ENCODE data around the gene THSD4.

THSD4 gene

DNA sequence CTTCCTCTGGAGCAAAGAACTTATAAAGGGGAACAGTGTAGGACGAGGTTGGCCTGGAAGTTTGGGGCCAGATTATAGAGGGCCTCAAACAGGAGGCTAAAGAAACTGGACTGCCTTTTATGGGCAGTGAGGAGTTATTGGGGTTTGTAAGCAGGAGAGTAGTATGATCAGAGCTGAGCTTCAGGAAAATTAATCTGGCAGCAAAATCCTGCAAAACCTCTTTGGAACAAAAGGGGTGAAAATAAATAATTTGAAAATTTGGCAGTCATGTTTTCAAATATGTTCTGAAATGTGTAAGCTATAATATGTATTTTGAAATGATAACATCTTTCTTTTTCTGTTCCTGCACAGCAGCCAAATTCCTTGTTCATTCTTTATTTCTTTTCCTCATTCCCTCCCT lies 164.9 kb downstream of the THSD4 start:
- no peak for TF ChIP-seq YY1 (IDR thresholded peaks at IDR 0.05; ENCODE audit: insufficient read depth, insufficient read length)
- no peak for TF ChIP-seq ZNF274 (IDR thresholded peaks at IDR 0.05; ENCODE audit: low read depth, low read length)
- no peak for TF ChIP-seq SUZ12 (IDR thresholded peaks at IDR 0.05; ENCODE audit: extremely low read depth, insufficient read depth, insufficient read length)
- Histone ChIP-seq H3K4me1 (ENCODE audit: insufficient read depth, insufficient read length) (no peaks in the 10 kb centered on the region), H3K9ac (ENCODE audit: insufficient read length, low read depth) (no peak overlapping the region), H3K27me3 (ENCODE audit: insufficient read depth, insufficient read length) (no peaks in the 10 kb centered on the region), H3K4me3 (ENCODE audit: insufficient read length, low read depth) (no peak overlapping the region), H3K9me3 (ENCODE audit: insufficient read depth, low read length) (no peaks in the 10 kb centered on the region), H3K36me3 (ENCODE audit: insufficient read depth, insufficient read length, low read length) (no peaks in the 10 kb centered on the region)
- no peak for DNase-seq (ENCODE audit: low read depth, low spot score)

GRCh38 chr15:71281256-71281655 lies 166.0 kb downstream of the THSD4 start:
- H3K4me3 ChIP-seq (ENCODE audit: insufficient read length, low read depth) = no peak overlapping the region
- H3K27me3 ChIP-seq (ENCODE audit: insufficient read depth, insufficient read length) = no peaks in the 10 kb centered on the region
- no peaks in the 10 kb centered on the region for H3K4me1 ChIP-seq (ENCODE audit: insufficient read depth, insufficient read length)
- TF ChIP-seq SUZ12 (IDR thresholded peaks at IDR 0.05; ENCODE audit: extremely low read depth, insufficient read depth, insufficient read length) = no peak
- TF ChIP-seq YY1 (IDR thresholded peaks at IDR 0.05; ENCODE audit: insufficient read depth, insufficient read length) = no peak
- H3K9ac ChIP-seq (ENCODE audit: insufficient read length, low read depth) = no peak overlapping the region
- no peaks in the 10 kb centered on the region for H3K36me3 ChIP-seq (ENCODE audit: insufficient read depth, insufficient read length, low read length)
- no peaks in the 10 kb centered on the region for H3K9me3 ChIP-seq (ENCODE audit: insufficient read depth, low read length)
- DNase-seq (ENCODE audit: low read depth, low spot score) = no peak

DNA sequence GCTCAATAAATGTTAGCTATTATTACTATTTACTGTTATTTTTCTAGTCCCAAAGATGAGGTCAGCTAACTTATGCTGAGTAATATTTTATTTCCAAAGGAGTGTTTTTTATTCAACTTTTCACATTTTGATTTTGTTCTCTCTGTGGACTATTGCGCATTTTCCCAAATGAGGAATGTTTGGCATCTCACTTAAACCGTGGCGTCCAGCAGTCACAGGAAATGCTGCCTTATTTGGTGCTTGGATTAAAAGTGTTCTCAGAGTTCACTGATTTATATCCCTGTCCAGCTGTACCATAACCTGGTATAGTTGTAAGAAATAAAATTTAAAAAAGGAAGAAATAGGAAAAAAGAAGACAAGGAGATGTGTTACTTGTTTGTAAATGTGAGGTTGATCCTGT lies 166.8 kb downstream of the THSD4 start:
- H3K9me3 ChIP-seq (ENCODE audit: insufficient read depth, low read length) = no peaks in the 10 kb centered on the region
- H3K9ac ChIP-seq (ENCODE audit: insufficient read length, low read depth) = no peak overlapping the region
- no peaks in the 10 kb centered on the region for H3K4me1 ChIP-seq (ENCODE audit: insufficient read depth, insufficient read length)
- no peak overlapping the region for H3K4me3 ChIP-seq (ENCODE audit: insufficient read length, low read depth)
- H3K36me3 ChIP-seq (ENCODE audit: insufficient read depth, insufficient read length, low read length) = no peaks in the 10 kb centered on the region
- no peak for TF ChIP-seq YY1 (IDR thresholded peaks at IDR 0.05; ENCODE audit: insufficient read depth, insufficient read length)
- no peak for TF ChIP-seq SUZ12 (IDR thresholded peaks at IDR 0.05; ENCODE audit: extremely low read depth, insufficient read depth, insufficient read length)
- TF ChIP-seq ZNF274 (IDR thresholded peaks at IDR 0.05; ENCODE audit: low read depth, low read length) = no peak
- H3K27me3 ChIP-seq (ENCODE audit: insufficient read depth, insufficient read length) = no peaks in the 10 kb centered on the region
- DNase-seq (ENCODE audit: low read depth, low spot score) = no peak

DNA sequence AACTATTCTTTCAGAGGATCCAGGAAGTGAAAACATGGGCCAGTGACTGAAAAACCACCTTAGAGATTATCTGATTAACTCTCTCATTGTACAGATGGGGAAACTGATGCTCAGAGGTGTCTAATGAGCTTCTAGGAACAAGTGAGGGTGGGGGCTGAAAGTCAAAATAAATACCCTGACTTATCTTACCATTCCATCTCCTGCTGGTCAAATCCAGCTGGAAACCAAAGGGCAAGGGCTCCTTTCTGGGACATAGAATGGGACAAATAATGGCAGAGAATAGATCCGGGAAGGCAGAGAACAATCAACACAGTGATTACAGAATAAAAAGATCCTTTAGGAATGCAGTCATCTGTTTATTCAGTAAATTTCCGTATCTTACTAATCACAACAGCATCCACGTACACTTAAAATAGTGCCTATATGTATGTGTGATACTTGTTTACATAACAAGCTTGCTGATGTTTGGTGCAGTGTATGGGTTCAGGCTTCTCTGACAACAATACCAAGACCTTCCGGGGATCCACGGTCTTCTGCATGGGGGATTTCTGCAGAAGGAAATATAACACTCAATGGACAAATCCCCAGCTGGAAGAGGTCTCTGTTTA lies 173.2 kb downstream of the THSD4 start:
- no peak for DNase-seq (ENCODE audit: low read depth, low spot score)
- Histone ChIP-seq H3K27me3 (ENCODE audit: insufficient read depth, insufficient read length) (no peaks in the 10 kb centered on the region), H3K9me3 (ENCODE audit: insufficient read depth, low read length) (no peaks in the 10 kb centered on the region), H3K9ac (ENCODE audit: insufficient read length, low read depth) (no peak overlapping the region), H3K4me3 (ENCODE audit: insufficient read length, low read depth) (no peak overlapping the region), H3K4me1 (ENCODE audit: insufficient read depth, insufficient read length) (no peaks in the 10 kb centered on the region), H3K36me3 (ENCODE audit: insufficient read depth, insufficient read length, low read length) (no peaks in the 10 kb centered on the region)
- no peak for TF ChIP-seq ZNF274 (IDR thresholded peaks at IDR 0.05; ENCODE audit: low read depth, low read length)
- TF ChIP-seq SUZ12 (IDR thresholded peaks at IDR 0.05; ENCODE audit: extremely low read depth, insufficient read depth, insufficient read length) = no peak
- no peak for TF ChIP-seq YY1 (IDR thresholded peaks at IDR 0.05; ENCODE audit: insufficient read depth, insufficient read length)

DNA sequence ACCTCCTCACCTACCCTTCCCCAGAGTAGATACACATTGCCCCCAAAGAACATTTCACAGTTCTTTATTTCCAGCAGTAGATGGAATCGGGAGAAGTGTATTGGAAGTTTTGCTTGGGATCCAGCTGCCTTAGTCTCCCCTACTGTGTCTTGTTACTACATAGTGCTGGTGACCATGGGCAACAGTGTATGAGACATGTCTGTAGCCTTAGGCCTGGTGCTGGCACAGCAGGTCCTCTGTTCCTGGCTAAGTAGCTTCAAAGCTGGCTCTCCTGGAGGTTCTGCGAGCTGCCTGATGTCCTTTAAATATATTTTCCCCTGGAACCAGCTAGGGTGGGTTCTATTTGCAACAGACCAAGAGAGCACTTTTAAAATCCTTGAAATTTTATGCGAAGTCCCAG lies 174.7 kb downstream of the THSD4 start:
- Histone ChIP-seq H3K9ac (ENCODE audit: insufficient read length, low read depth) (no peak overlapping the region), H3K9me3 (ENCODE audit: insufficient read depth, low read length) (no peaks in the 10 kb centered on the region), H3K36me3 (ENCODE audit: insufficient read depth, insufficient read length, low read length) (no peaks in the 10 kb centered on the region), H3K27me3 (ENCODE audit: insufficient read depth, insufficient read length) (no peaks in the 10 kb centered on the region), H3K4me3 (ENCODE audit: insufficient read length, low read depth) (no peak overlapping the region), H3K4me1 (ENCODE audit: insufficient read depth, insufficient read length) (no peaks in the 10 kb centered on the region)
- TF ChIP-seq YY1 (IDR thresholded peaks at IDR 0.05; ENCODE audit: insufficient read depth, insufficient read length) = no peak
- TF ChIP-seq ZNF274 (IDR thresholded peaks at IDR 0.05; ENCODE audit: low read depth, low read length) = no peak
- TF ChIP-seq SUZ12 (IDR thresholded peaks at IDR 0.05; ENCODE audit: extremely low read depth, insufficient read depth, insufficient read length) = no peak
- no peak for DNase-seq (ENCODE audit: low read depth, low spot score)

DNA sequence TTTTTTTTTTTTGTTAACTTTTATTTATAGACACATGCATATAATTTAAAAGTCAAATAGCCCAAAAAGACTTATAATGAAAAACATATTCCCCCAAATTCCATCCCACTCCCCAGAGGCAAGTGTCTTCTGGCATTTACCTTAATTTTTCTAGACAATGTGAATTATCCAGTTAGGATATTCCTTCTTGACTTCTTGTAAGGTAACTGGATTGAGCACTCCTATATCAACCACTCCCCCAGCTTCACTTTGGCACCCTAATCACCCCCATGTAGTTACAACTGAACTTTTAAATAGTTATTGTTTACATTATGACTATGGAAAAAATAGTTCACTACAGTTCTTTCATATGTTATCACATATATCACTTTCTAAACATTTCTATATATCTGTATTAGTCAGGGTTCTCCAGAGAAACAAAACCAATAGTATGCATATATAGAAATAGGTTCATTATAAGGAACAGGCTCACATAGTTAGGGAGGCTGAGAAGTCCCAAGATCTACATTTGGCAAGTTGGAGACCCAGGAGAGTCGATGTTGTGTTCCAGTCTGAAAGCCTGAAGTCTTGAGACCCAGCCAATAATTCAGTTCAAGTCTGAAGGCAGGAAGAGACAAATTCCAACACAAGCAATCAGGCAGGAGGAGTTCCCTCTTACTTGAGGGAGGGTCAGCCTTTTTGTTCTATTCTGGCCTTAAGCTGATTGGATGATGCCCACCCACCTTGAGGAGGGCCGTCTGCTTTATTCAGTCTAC lies 175.8 kb downstream of the THSD4 start:
- no peak for TF ChIP-seq YY1 (IDR thresholded peaks at IDR 0.05; ENCODE audit: insufficient read depth, insufficient read length)
- no peak for TF ChIP-seq ZNF274 (IDR thresholded peaks at IDR 0.05; ENCODE audit: low read depth, low read length)
- TF ChIP-seq SUZ12 (IDR thresholded peaks at IDR 0.05; ENCODE audit: extremely low read depth, insufficient read depth, insufficient read length) = no peak
- H3K4me1 ChIP-seq (ENCODE audit: insufficient read depth, insufficient read length) = no peaks in the 10 kb centered on the region

GRCh38 chr15:71291723-71292122 lies 176.5 kb downstream of the THSD4 start:
- no peak for DNase-seq (ENCODE audit: low read depth, low spot score)
- no peak overlapping the region for H3K4me3 ChIP-seq (ENCODE audit: insufficient read length, low read depth)
- no peaks in the 10 kb centered on the region for H3K4me1 ChIP-seq (ENCODE audit: insufficient read depth, insufficient read length)
- no peaks in the 10 kb centered on the region for H3K27me3 ChIP-seq (ENCODE audit: insufficient read depth, insufficient read length)
- no peaks in the 10 kb centered on the region for H3K36me3 ChIP-seq (ENCODE audit: insufficient read depth, insufficient read length, low read length)
- H3K9ac ChIP-seq (ENCODE audit: insufficient read length, low read depth) = no peak overlapping the region
- no peaks in the 10 kb centered on the region for H3K9me3 ChIP-seq (ENCODE audit: insufficient read depth, low read length)
- TF ChIP-seq YY1 (IDR thresholded peaks at IDR 0.05; ENCODE audit: insufficient read depth, insufficient read length) (no peak), SUZ12 (IDR thresholded peaks at IDR 0.05; ENCODE audit: extremely low read depth, insufficient read depth, insufficient read length) (no peak), ZNF274 (IDR thresholded peaks at IDR 0.05; ENCODE audit: low read depth, low read length) (no peak)

More for the DNA sequence above, 175.8 kb downstream of the THSD4 start:
- H3K9ac ChIP-seq (ENCODE audit: insufficient read length, low read depth) = no peak overlapping the region
- H3K9me3 ChIP-seq (ENCODE audit: insufficient read depth, low read length) = no peaks in the 10 kb centered on the region
- no peak overlapping the region for H3K4me3 ChIP-seq (ENCODE audit: insufficient read length, low read depth)
- H3K36me3 ChIP-seq (ENCODE audit: insufficient read depth, insufficient read length, low read length) = no peaks in the 10 kb centered on the region
- no peak for DNase-seq (ENCODE audit: low read depth, low spot score)
- H3K27me3 ChIP-seq (ENCODE audit: insufficient read depth, insufficient read length) = no peaks in the 10 kb centered on the region

Measured in NT2/D1 (cell line).